ENCODE results near the gene SBK2. TPM values are rescaled to one million over a fixed set of nuclear protein-coding genes. Genes with fewer than 3 reads are reported as not detected.
"Not testable (repeated sequence)": the region's sequence is repeated elsewhere in the genome, so short reads cannot be mapped to it uniquely, and the experiment has no call there.

SBK2 gene
- total RNA-seq, 1 donor from 2014 or later, result 0.17 TPM

GRCh38 chr19:55535173-55535964 is 1.6 kb downstream of the SBK2 start:
- no peak overlapping the region for H3K4me3 ChIP-seq (ENCODE audit: low read depth, low read length)
- H3K36me3 ChIP-seq (ENCODE audit: control insufficient read depth, insufficient read depth, low read length), result no peaks in the 10 kb centered on the region
- H3K27me3 ChIP-seq (ENCODE audit: control insufficient read depth, insufficient read depth, low read length), result no peaks in the 10 kb centered on the region
- no peak for TF ChIP-seq CTCF (IDR thresholded peaks at IDR 0.05; ENCODE audit: insufficient read depth, low read length, poor library complexity, severe bottlenecking)
- DNase-seq (ENCODE audit: low read depth), result no peak

DNA sequence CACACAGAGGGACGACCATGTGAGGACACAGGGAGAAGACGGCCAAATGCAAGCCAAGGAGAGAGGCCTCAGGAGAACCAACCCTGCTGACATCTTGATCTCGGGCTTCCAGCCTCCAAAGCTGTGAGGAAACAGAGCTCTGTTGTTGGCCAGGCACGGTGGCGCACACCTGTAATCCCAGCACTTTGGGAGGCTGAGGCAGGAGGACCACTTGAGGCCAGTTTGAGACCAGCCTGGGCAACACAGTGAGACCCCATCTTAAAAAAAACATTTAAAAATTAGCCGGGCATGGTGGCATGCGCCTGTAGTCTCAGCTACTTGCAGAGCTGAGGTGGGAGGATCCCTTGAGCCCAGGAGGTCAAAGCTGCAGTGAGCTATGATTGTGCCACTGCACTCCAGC is 2.7 kb downstream of the SBK2 start:
- H3K36me3 ChIP-seq (ENCODE audit: control insufficient read depth, insufficient read depth, low read length); H3K27me3 ChIP-seq (ENCODE audit: control insufficient read depth, insufficient read depth, low read length); H3K4me3 ChIP-seq (ENCODE audit: low read depth, low read length); DNase-seq (ENCODE audit: low read depth): not testable (repeated sequence)

DNA sequence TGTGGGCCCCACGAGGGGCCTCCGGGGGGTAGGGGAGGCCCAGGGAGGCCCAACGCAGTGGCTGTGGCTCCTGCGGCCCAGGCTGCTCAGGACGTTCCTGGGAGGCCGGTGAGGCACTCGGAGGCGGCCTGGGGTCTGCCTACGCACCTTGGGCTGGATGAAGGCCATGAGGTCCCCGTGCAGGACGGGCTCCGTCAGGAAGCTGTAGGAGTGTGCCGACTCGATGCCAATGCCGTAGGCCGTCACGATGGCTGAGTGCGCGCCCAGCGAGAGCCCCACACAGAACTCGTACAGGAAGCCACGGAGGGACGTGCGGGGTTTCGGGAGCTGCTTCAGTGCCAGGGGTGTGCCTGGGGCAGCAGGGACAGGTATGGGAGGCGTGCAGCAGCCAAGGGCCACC is 5.9 kb downstream of the SBK2 start:
- no peaks in the 10 kb centered on the region for H3K36me3 ChIP-seq (ENCODE audit: control insufficient read depth, insufficient read depth, low read length)
- no peak for TF ChIP-seq CTCF (IDR thresholded peaks at IDR 0.05; ENCODE audit: insufficient read depth, low read length, poor library complexity, severe bottlenecking)

DNA sequence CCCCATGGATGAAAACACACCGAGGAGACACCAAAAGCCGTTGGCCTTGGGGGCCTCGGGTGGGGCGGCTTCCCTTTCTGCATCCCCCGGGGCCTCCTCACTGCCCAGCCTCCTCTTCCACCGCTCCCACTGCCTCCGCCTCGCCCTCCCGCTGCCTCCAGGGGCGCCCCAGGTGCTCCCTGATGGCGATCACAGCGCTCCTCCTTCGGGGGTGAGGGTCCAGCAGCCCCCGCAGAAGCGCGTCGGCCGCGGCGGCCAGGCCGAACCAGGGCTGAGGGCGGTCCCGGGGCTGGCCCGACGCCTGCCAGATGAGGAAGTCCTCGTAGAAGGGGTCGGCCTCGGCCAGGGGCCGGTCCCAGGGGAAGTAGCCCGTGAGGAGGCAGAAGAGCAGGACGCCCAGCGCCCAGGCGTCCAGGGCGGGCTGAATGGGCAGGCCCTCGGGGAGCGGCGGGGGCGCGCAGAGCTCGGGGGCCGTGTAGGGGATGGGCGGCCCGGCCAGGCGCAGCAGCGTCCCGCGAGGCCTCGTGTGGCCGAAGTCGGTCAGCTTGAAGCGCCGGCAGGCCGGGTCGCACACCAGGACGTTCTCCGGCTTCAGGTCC is 7.2 kb downstream of the SBK2 start:
- Histone ChIP-seq H3K4me3 (ENCODE audit: low read depth, low read length) (no peak overlapping the region), H3K27me3 (ENCODE audit: control insufficient read depth, insufficient read depth, low read length) (peaks cover 4% of the 10 kb centered on the region), H3K36me3 (ENCODE audit: control insufficient read depth, insufficient read depth, low read length) (no peaks in the 10 kb centered on the region)
- DNase-seq (ENCODE audit: low read depth), result no peak
- TF ChIP-seq CTCF (IDR thresholded peaks at IDR 0.05; ENCODE audit: insufficient read depth, low read length, poor library complexity, severe bottlenecking), result no peak

More for the DNA sequence above, 5.9 kb downstream of the SBK2 start:
- no peak for DNase-seq (ENCODE audit: low read depth)
- no peak overlapping the region for H3K4me3 ChIP-seq (ENCODE audit: low read depth, low read length)
- no peaks in the 10 kb centered on the region for H3K27me3 ChIP-seq (ENCODE audit: control insufficient read depth, insufficient read depth, low read length)

- DNase-seq (ENCODE audit: low read depth), result no peak
- Histone ChIP-seq H3K27me3 (ENCODE audit: control insufficient read depth, insufficient read depth, low read length) (peaks cover 4% of the 10 kb centered on the region), H3K36me3 (ENCODE audit: control insufficient read depth, insufficient read depth, low read length) (no peaks in the 10 kb centered on the region), H3K4me3 (ENCODE audit: low read depth, low read length) (no peak overlapping the region)
- no peak for TF ChIP-seq CTCF (IDR thresholded peaks at IDR 0.05; ENCODE audit: insufficient read depth, low read length, poor library complexity, severe bottlenecking)
Measured at GRCh38 chr19:55528030-55528803, 8.7 kb downstream of the SBK2 start.

Measured in kidney epithelial cell (primary cell).